Muscle of back (tissue), 13 donors: ENCODE results near the gene TNFRSF21. TPM values are rescaled to one million over a fixed set of nuclear protein-coding genes. Genes with fewer than 3 reads are reported as not detected.
A peak's percentile ranks its signal among the peaks of the same experiment; 100 is the strongest.
"Not testable (repeated sequence)": the region's sequence is repeated elsewhere in the genome, so short reads cannot be mapped to it uniquely, and the experiment has no call there.

ENCODE experiments used
- DNase-seq, 3 donors: peaks; one replicate each; pipeline versions ENCODE4 v3.0.0 to v3.0.0-alpha.2; 2013
- long read RNA-seq, 9 donors: transcript quantifications; one replicate each; lab custom pipeline, GENCODE V29; 2026
- polyA plus RNA-seq, 10 donors: library from polyadenylated mRNA; unstranded; fragments of 120-200 nt; gene quantifications; one replicate each; pipeline ENCODE4 v1.2.1, GENCODE V29; 2013; ENCODE audit not compliant: insufficient read length in 10 of 10

Gene TNFRSF21
- polyA plus RNA-seq, result 10 to 100 TPM; 15.0 to 21.6 (median 17.5) TPM
- long read RNA-seq, donor 1, result 0 reads
- long read RNA-seq, donor 2, partial matches to known transcripts, result 0 of 2 reads
- long read RNA-seq, donor 2, other reads (novel, unspliced or antisense), result 0 of 2 reads
- long read RNA-seq, donor 3, result 0 reads
- long read RNA-seq, donor 4, partial matches to known transcripts, result 6 of 7 reads
- long read RNA-seq, donor 4, other reads (novel, unspliced or antisense), result 0 of 7 reads
- long read RNA-seq, donor 5, partial matches to known transcripts, result 8 of 10 reads
- long read RNA-seq, donor 5, other reads (novel, unspliced or antisense), result 0 of 10 reads
- long read RNA-seq, donor 6, partial matches to known transcripts, result 0 of 2 reads
- long read RNA-seq, donor 6, other reads (novel, unspliced or antisense), result 0 of 2 reads
- long read RNA-seq, donor 7, transcript TNFRSF21-201 (6 exons, 3,595 nt), result major isoform, 5 of 5 reads
- long read RNA-seq, donor 7, partial matches to known transcripts, result 0 of 5 reads
- long read RNA-seq, donor 7, other reads (novel, unspliced or antisense), result 0 of 5 reads
- long read RNA-seq, donor 8, partial matches to known transcripts, result 0 of 1 reads
- long read RNA-seq, donor 8, other reads (novel, unspliced or antisense), result 0 of 1 reads
- long read RNA-seq, donor 9, partial matches to known transcripts, result 0 of 2 reads
- long read RNA-seq, donor 9, other reads (novel, unspliced or antisense), result 0 of 2 reads

GRCh38 chr6:47309291-47310130 lies at the start of gene TNFRSF21:
Gene TNFRSF21 (minus strand): TSS chr6:47309905. CDS start chr6:47309511, 394 bp downstream.
- DNase-seq, result peak; percentile 87 to 97 (median 92)

GRCh38 chr6:47358440-47359225 lies 48.9 kb upstream of the TNFRSF21 start:
- no peak for DNase-seq

GRCh38 chr6:47357827-47358226 lies 48.1 kb upstream of the TNFRSF21 start:
- DNase-seq, result no peak

GRCh38 chr6:47355496-47355895 lies 45.8 kb upstream of the TNFRSF21 start:
- DNase-seq, result no peak

- DNase-seq, result no peak
Measured at GRCh38 chr6:47353871-47354270, 44.2 kb upstream of the TNFRSF21 start.

- DNase-seq, result no peak
Measured at GRCh38 chr6:47352966-47353365, 43.3 kb upstream of the TNFRSF21 start.

- no peak for DNase-seq
Measured at GRCh38 chr6:47352194-47352920, 42.7 kb upstream of the TNFRSF21 start.

- no peak for DNase-seq
Measured at GRCh38 chr6:47351621-47352020, 41.9 kb upstream of the TNFRSF21 start.

GRCh38 chr6:47349931-47350330 lies 40.2 kb upstream of the TNFRSF21 start:
- DNase-seq, result no peak

- DNase-seq, result no peak
Measured at GRCh38 chr6:47348316-47348863, 38.7 kb upstream of the TNFRSF21 start.

GRCh38 chr6:47345761-47346160 lies 36.1 kb upstream of the TNFRSF21 start:
- DNase-seq, result no peak

GRCh38 chr6:47344022-47344421 lies 34.3 kb upstream of the TNFRSF21 start:
- peak in 1 of 3 donors; percentile 10 for DNase-seq

- DNase-seq, result no peak
Measured at GRCh38 chr6:47343600-47343999, 33.9 kb upstream of the TNFRSF21 start.

- no peak for DNase-seq
Measured at GRCh38 chr6:47342824-47343223, 33.1 kb upstream of the TNFRSF21 start.

- DNase-seq, result no peak
Measured at GRCh38 chr6:47337519-47337918, 27.8 kb upstream of the TNFRSF21 start.

- DNase-seq, result no peak
Measured at GRCh38 chr6:47336334-47336733, 26.6 kb upstream of the TNFRSF21 start.

GRCh38 chr6:47335466-47335865 lies 25.8 kb upstream of the TNFRSF21 start:
- peak in 2 of 3 donors; percentile 4 to 15 for DNase-seq

GRCh38 chr6:47334334-47334733 lies 24.6 kb upstream of the TNFRSF21 start:
- no peak for DNase-seq

GRCh38 chr6:47328606-47329005 lies 18.9 kb upstream of the TNFRSF21 start:
- not testable (repeated sequence) for DNase-seq

GRCh38 chr6:47328139-47328538 lies 18.4 kb upstream of the TNFRSF21 start:
- not testable (repeated sequence) for DNase-seq
